Osteocyte (in vitro differentiated cells): ENCODE data around the gene ARHGEF19. TPM values are rescaled to one million over a fixed set of nuclear protein-coding genes. Genes with fewer than 3 reads are reported as not detected.

ENCODE experiments used
- DNase-seq: peaks from one replicate; pipeline ENCODE4 v3.0.0; 2021; ENCODE audit warnings: mixed read lengths; ENCODE audit not compliant: unreplicated experiment; ENCODE audit errors: extremely low spot score
- H3K27ac Mint-ChIP-seq: one replicate; pipeline ENCODE4 v1.8.0; 2021; ENCODE audit warnings: mild to moderate bottlenecking, mixed read lengths; ENCODE audit not compliant: unreplicated experiment
- H3K27me3 Mint-ChIP-seq: one replicate; pipeline ENCODE4 v1.8.0; 2021; ENCODE audit warnings: mixed read lengths; ENCODE audit not compliant: unreplicated experiment
- H3K36me3 Mint-ChIP-seq: one replicate; pipeline ENCODE4 v1.8.0; 2021; ENCODE audit warnings: mixed read lengths; ENCODE audit not compliant: unreplicated experiment
- H3K4me1 Mint-ChIP-seq: one replicate; pipeline ENCODE4 v1.8.0; 2021; ENCODE audit warnings: mixed read lengths; ENCODE audit not compliant: unreplicated experiment
- H3K4me3 Mint-ChIP-seq: one replicate; pipeline ENCODE4 v1.8.0; 2021; ENCODE audit warnings: mild to moderate bottlenecking, moderate library complexity, mixed read lengths; ENCODE audit not compliant: unreplicated experiment
- H3K9me3 Mint-ChIP-seq: one replicate; pipeline ENCODE4 v1.8.0; 2021; ENCODE audit warnings: mixed read lengths; ENCODE audit not compliant: unreplicated experiment
- total RNA-seq: library from RNA; stranded (reverse); gene quantifications from 2 replicates; pipeline ENCODE4 v1.2.1, GENCODE V29; 2021
- TF ChIP-seq, protein P1 (sequence below): fragments of 200-600 bp; sonication (generic); IDR thresholded peaks from 2 replicates; pipeline ENCODE4 v1.5.0; 2021; ENCODE audit warnings: antibody characterized with exemption, mild to moderate bottlenecking, moderate library complexity

Gene ARHGEF19
- total RNA-seq, 1 donor from 2014 or later = 8.5 TPM

DNA sequence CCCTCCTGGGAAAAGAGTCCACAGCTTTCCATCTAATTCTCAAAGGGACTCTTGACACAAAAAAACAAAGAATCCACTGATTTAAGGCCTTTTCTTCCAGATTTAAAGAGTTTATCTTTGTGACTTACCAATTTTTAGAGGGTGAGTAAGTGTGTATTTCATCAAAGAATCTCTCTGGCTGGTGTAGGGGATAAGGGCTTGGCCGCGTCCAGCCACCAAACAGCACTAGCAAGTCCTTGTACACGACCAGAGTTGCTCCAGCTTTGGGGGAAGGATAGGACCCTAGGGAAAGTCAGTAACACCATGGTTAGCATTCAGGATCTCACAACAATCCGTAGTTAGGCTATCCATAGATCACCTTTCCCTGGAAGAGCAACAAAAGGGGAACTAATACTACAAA is 44.0 kb upstream of the ARHGEF19 start:
- DNase-seq = no peak
- H3K27ac Mint-ChIP-seq = no peak overlapping the region
- H3K9me3 Mint-ChIP-seq = no peaks in the 10 kb centered on the region
- peaks cover 7% of the 10 kb centered on the region for H3K4me1 Mint-ChIP-seq
- no peaks in the 10 kb centered on the region for H3K27me3 Mint-ChIP-seq
- peaks cover 32% of the 10 kb centered on the region for H3K36me3 Mint-ChIP-seq
- TF ChIP-seq, protein P1, sequence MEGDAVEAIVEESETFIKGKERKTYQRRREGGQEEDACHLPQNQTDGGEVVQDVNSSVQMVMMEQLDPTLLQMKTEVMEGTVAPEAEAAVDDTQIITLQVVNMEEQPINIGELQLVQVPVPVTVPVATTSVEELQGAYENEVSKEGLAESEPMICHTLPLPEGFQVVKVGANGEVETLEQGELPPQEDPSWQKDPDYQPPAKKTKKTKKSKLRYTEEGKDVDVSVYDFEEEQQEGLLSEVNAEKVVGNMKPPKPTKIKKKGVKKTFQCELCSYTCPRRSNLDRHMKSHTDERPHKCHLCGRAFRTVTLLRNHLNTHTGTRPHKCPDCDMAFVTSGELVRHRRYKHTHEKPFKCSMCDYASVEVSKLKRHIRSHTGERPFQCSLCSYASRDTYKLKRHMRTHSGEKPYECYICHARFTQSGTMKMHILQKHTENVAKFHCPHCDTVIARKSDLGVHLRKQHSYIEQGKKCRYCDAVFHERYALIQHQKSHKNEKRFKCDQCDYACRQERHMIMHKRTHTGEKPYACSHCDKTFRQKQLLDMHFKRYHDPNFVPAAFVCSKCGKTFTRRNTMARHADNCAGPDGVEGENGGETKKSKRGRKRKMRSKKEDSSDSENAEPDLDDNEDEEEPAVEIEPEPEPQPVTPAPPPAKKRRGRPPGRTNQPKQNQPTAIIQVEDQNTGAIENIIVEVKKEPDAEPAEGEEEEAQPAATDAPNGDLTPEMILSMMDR = no peak
- no peak overlapping the region for H3K4me3 Mint-ChIP-seq

DNA sequence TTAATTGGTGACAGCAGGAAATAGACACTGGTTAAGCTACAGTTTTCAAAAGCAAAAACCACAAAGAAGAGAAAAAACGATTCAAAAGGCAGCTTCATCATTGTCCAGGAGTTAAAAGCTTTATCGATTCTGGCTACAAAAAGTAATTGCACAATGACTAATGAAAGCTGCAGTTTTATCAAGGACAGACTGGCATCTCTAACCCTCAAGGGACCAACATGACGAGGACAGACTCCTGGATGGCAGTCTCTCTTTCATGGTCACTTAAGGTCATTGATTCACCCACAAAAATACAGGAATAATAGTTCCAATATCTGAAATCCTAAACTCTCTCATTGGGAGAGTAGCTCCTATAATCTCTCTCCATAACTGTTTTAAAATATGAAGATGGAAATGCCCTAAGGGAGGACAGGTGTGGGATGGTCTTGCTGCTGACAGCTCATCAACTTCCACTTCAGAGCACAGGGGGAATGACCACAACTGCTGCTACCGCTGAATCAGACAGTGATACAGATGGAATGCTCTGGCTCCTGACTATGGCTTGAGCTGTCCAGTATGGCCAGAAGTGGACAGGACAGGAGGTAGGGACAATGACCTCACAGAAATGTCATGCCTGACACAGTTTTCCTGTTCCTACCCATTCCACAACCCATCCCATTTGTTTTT is 41.9 kb upstream of the ARHGEF19 start:
- H3K9me3 Mint-ChIP-seq = no peaks in the 10 kb centered on the region
- H3K4me1 Mint-ChIP-seq = peaks cover 16% of the 10 kb centered on the region
- H3K27ac Mint-ChIP-seq = no peak overlapping the region
- H3K36me3 Mint-ChIP-seq = peaks cover 34% of the 10 kb centered on the region
- H3K27me3 Mint-ChIP-seq = no peaks in the 10 kb centered on the region
- no peak overlapping the region for H3K4me3 Mint-ChIP-seq
- TF ChIP-seq, protein P1 = no peak
- DNase-seq = no peak

DNA sequence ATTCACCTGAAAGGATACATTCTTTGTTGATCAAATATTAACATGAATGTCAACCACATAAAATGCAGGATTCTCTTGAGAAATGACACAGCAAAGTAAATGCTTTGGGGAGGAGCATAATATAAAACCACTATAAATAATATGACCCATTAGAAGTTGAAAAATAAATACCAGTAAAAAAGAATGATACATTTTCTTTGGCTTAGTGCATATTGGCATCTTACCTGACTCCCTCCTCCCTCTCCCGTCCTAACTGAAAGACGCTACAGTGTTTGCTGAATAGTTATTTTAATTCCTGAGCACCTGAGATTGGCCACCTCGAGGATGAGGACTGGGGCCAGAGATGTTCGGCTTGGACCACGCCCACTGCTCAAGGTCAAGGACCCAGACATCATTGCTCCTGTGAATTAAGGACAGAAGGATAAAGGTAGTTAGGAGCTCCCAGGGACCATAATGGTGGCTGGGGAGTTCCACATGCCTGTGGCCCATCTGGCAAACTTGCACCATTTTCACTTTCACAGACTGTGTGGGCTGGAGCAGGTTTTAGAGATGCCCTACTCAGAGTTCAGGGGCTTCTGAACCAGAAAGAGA is 41.0 kb upstream of the ARHGEF19 start:
- H3K9me3 Mint-ChIP-seq = no peaks in the 10 kb centered on the region
- no peak overlapping the region for H3K27ac Mint-ChIP-seq
- TF ChIP-seq, protein P1 = no peak
- no peaks in the 10 kb centered on the region for H3K27me3 Mint-ChIP-seq
- H3K36me3 Mint-ChIP-seq = peaks cover 34% of the 10 kb centered on the region
- no peak overlapping the region for H3K4me3 Mint-ChIP-seq
- DNase-seq = no peak
- peaks cover 25% of the 10 kb centered on the region for H3K4me1 Mint-ChIP-seq

DNA sequence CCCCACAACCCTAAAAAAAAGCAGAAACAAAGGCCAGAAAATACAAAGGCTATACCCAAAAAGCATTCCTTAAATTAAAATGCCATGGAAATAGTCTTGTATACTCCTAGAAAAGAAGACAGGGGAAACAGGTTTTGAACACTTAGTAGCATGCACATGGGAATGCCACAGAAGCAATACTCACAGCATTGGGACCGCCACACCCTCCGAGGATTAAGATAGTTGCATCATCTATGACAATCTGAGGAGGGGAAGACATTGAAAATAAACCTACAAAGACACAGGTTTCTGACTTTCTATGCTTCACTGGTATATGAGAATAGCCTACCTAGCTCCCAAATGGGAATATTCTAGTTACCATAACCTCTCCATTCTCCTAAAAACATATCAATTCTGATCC is 40.5 kb upstream of the ARHGEF19 start:
- TF ChIP-seq, protein P1 = no peak
- DNase-seq = no peak
- no peak overlapping the region for H3K27ac Mint-ChIP-seq
- H3K36me3 Mint-ChIP-seq = peaks cover 34% of the 10 kb centered on the region
- no peak overlapping the region for H3K4me3 Mint-ChIP-seq
- H3K9me3 Mint-ChIP-seq = no peaks in the 10 kb centered on the region
- peaks cover 30% of the 10 kb centered on the region for H3K4me1 Mint-ChIP-seq
- no peaks in the 10 kb centered on the region for H3K27me3 Mint-ChIP-seq

DNA sequence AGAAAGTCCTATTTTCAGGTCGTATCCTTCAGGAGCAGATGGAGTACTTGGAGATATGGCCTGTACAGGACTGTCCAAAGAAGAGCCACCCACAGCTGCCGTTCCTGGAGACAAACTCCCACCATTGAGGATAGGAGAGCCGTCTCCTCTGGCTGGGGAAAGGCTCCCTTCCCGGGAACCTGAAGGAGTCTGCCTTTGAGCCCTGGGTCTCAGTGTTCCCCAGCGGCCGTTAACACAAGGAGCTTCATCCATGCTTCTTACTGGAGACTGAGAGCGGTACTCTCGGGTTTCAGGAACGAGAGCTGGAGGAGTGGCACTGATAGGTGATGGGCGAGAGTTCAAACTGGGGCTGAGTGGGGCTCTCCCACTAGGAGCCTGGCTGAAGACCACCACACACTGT is 38.9 kb upstream of the ARHGEF19 start:
- Mint-ChIP-seq H3K4me1 (peaks cover 36% of the 10 kb centered on the region), H3K36me3 (peaks cover 32% of the 10 kb centered on the region), H3K9me3 (no peaks in the 10 kb centered on the region), H3K27me3 (no peaks in the 10 kb centered on the region), H3K27ac (no peak overlapping the region), H3K4me3 (no peak overlapping the region)
- no peak for DNase-seq
- TF ChIP-seq, protein P1 = no peak
